Progenitor cell of endocrine pancreas (in vitro differentiated cells): ENCODE results near the gene CEACAM1. TPM values are rescaled to one million over a fixed set of nuclear protein-coding genes. Genes with fewer than 3 reads are reported as not detected.
A peak's percentile ranks its signal among the peaks of the same experiment; 100 is the strongest.

Experiments used
- DNase-seq: peaks from one replicate; pipeline ENCODE4 v3.0.0; 2021; ENCODE audit warnings: low spot score; ENCODE audit not compliant: unreplicated experiment
- H3K27ac Mint-ChIP-seq: 2 replicates; pipeline ENCODE4 v1.8.0; 2021; ENCODE audit warnings: mild to moderate bottlenecking, moderate library complexity, mixed read lengths
- H3K27me3 Mint-ChIP-seq: 2 replicates; pipeline ENCODE4 v1.8.0; 2021; ENCODE audit warnings: mixed read lengths
- H3K36me3 Mint-ChIP-seq: 2 replicates; pipeline ENCODE4 v1.8.0; 2022; ENCODE audit warnings: mixed read lengths; ENCODE audit not compliant: insufficient read depth
- H3K4me1 Mint-ChIP-seq: 2 replicates; pipeline ENCODE4 v1.8.0; 2021; ENCODE audit warnings: low read depth, mixed read lengths
- H3K4me3 Mint-ChIP-seq: 2 replicates; pipeline ENCODE4 v1.8.0; 2021; ENCODE audit warnings: low read depth, mild to moderate bottlenecking, moderate library complexity, mixed read lengths
- H3K9me3 Mint-ChIP-seq: 2 replicates; pipeline ENCODE4 v1.8.0; 2021; ENCODE audit warnings: low read depth, mixed read lengths
- CTCF ChIP-seq: fragments of 200-600 bp; sonication (generic); IDR thresholded peaks from one replicate; pipeline ENCODE4 v1.5.0; 2021; ENCODE audit warnings: antibody characterized with exemption, mild to moderate bottlenecking; ENCODE audit not compliant: unreplicated experiment
- total RNA-seq: library from RNA; stranded (reverse); gene quantifications from 2 replicates; pipeline ENCODE4 v1.2.1, GENCODE V29; 2021

The CEACAM1 gene
- total RNA-seq, 1 donor from 2014 or later, result 0.69 TPM

DNA sequence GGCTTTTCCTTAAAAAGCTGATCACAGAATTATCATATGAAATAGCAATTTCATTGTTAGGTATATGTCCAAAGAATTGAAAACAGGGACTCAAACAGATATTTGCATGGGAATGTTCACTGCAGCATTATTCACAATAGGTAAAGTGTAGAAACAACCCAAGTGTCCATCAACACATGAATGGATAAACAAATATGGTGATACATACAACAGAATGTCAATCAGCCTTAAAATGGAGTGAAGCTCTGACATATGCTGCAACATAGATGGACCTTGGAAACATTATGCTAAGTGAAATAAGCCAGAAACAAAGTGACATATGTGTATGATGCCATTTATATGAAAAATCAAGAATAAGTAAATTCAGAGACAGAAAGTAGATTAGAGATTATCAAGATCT is 6.1 kb upstream of the CEACAM1 start:
- TF ChIP-seq CTCF, result no peak
- H3K4me1 Mint-ChIP-seq, result no peaks in the 10 kb centered on the region
- no peaks in the 10 kb centered on the region for H3K9me3 Mint-ChIP-seq
- H3K36me3 Mint-ChIP-seq, result peaks cover 1% of the 10 kb centered on the region
- no peak overlapping the region for H3K27ac Mint-ChIP-seq
- DNase-seq, result no peak
- H3K27me3 Mint-ChIP-seq, result no peaks in the 10 kb centered on the region
- no peak overlapping the region for H3K4me3 Mint-ChIP-seq

DNA sequence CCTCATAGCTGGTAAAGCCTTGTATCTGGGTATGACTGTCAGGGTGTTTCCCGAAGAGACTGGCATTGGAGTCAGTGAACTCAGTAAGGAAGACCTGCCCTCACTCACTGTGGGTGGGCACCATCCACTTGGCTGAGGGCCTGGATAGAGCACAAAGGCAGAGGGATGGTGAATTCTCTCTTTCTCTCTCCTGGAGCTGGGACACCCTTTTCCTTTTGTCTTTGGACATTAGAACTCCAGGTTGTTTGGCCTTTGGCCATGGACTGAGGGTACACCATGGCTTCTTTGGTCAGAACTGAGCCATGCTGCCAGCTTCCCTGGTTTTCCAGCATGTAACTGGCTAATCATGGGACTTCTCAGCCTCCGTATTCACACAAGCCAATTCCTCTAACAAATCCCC is 4.6 kb upstream of the CEACAM1 start:
- Mint-ChIP-seq H3K36me3 (peaks cover 1% of the 10 kb centered on the region), H3K27ac (no peak overlapping the region), H3K4me1 (peaks cover 9% of the 10 kb centered on the region), H3K9me3 (no peaks in the 10 kb centered on the region), H3K4me3 (no peak overlapping the region), H3K27me3 (no peaks in the 10 kb centered on the region)
- TF ChIP-seq CTCF, result no peak
- no peak for DNase-seq

DNA sequence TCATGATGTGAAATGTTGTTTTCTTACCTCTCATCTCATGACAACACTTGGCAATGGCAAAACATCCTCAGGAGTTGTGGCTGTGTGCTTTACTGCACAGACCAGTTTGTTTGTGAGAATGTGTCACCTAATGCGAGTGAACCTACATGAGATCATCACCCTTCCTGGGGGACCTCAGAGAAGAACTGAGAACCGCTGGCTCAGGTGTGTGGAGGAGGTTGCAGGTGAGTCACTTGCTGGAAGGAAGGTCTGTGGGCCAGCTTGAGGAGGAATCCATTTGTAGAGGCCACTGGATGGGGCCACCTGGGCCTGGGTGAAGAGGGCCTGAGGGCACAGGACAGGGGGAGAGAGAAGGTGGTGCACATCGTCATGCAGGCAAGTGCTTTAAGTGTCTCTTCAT is 3.0 kb upstream of the CEACAM1 start:
- H3K27me3 Mint-ChIP-seq, result no peaks in the 10 kb centered on the region
- no peak overlapping the region for H3K4me3 Mint-ChIP-seq
- H3K36me3 Mint-ChIP-seq, result peaks cover 1% of the 10 kb centered on the region
- TF ChIP-seq CTCF, result no peak
- DNase-seq, result no peak
- peaks cover 9% of the 10 kb centered on the region for H3K4me1 Mint-ChIP-seq
- no peak overlapping the region for H3K27ac Mint-ChIP-seq
- no peaks in the 10 kb centered on the region for H3K9me3 Mint-ChIP-seq

GRCh38 chr19:42529248-42529764 is 1.0 kb upstream of the CEACAM1 start:
- peaks cover 1% of the 10 kb centered on the region for H3K36me3 Mint-ChIP-seq
- H3K27ac Mint-ChIP-seq, result no peak overlapping the region
- H3K27me3 Mint-ChIP-seq, result no peaks in the 10 kb centered on the region
- TF ChIP-seq CTCF, result peak; percentile 94
- peak; percentile 63 for DNase-seq
- H3K4me1 Mint-ChIP-seq, result peaks cover 9% of the 10 kb centered on the region
- no peak overlapping the region for H3K4me3 Mint-ChIP-seq
- no peaks in the 10 kb centered on the region for H3K9me3 Mint-ChIP-seq

- no peak overlapping the region for H3K27ac Mint-ChIP-seq
- DNase-seq, result no peak
- no peak for TF ChIP-seq CTCF
- H3K36me3 Mint-ChIP-seq, result no peaks in the 10 kb centered on the region
- H3K27me3 Mint-ChIP-seq, result peaks cover 4% of the 10 kb centered on the region
- H3K4me1 Mint-ChIP-seq, result peaks cover 12% of the 10 kb centered on the region
- H3K4me3 Mint-ChIP-seq, result no peak overlapping the region
- H3K9me3 Mint-ChIP-seq, result no peaks in the 10 kb centered on the region
Measured at GRCh38 chr19:42524943-42525342, 3.3 kb downstream of the CEACAM1 start.
